GM12873 (cell line): ENCODE results near the gene KLHL25.

Source experiments
- CTCF ChIP-seq: IDR thresholded peaks from 2 replicates; pipeline ENCODE4 v1.5.1; 2012; ENCODE audit warnings: low read depth, mild to moderate bottlenecking, moderate library complexity, low read length, control low read depth; ENCODE audit not compliant: insufficient read depth; ENCODE audit errors: missing control alignments

The KLHL25 gene

GRCh38 chr15:85722374-85723152 is 72.2 kb downstream of the KLHL25 start:
- TF ChIP-seq CTCF, result no peak

GRCh38 chr15:85718981-85719380 is 75.7 kb downstream of the KLHL25 start:
- no peak for TF ChIP-seq CTCF

DNA sequence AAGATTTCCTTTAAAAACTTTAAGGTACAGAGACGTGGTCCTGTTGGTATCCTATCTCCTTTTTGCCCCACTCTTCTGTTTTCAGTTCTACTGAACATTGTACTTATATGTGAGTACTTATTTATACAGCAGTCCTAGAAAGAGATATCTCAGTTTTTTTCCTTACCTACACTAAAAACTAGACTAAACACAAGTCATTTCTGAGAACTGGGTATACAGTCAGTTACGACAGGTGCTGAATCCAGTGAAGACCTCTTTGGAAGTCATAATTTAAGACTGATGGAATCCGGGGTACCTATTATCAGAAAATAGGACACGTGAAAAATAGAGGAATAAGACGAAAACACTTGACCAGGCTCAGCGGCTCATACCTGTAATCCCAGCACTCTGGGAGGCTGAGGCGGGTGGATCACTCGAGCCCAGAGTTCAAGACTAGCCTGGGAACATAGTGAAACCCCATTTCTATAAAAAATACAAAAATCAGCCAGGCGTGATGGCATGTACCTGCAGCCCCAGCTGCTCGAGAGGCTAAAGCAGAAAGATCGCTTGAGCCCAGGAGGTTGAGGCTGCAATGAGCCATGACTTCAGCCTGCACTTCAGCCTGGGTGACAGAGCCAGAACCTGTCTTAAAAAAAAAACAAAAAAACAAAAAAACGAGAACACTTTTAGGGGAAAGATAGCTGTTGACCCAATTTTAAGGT is 76.3 kb downstream of the KLHL25 start:
- no peak for TF ChIP-seq CTCF

- TF ChIP-seq CTCF, result no peak
Observed at GRCh38 chr15:85717212-85717611, 77.5 kb downstream of the KLHL25 start.

DNA sequence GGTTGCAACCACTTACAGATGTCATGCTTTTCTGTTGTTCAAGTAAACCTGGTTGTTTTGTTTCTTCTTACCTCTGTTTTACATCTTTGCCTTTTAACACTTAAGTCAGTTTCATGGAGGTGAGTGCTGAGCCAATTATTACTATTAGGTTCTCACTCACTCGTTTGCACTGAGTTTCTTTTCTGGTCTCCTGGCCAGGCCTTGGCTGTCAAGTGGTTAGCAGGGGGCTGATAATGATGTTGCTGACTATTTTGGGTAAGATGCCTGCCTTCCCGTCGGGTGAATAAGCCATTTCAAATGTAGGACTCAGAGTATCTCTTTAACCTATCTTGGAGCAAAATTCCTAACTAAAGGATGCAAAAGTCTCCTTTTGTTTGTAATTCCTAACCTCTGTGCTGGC is 78.5 kb downstream of the KLHL25 start:
- no peak for TF ChIP-seq CTCF

- TF ChIP-seq CTCF, result no peak
Observed at GRCh38 chr15:85711580-85712192, 83.0 kb downstream of the KLHL25 start.

GRCh38 chr15:85710340-85710842 is 84.3 kb downstream of the KLHL25 start:
- no peak for TF ChIP-seq CTCF
